ENCODE results near the gene EFNA2.
"Not testable (repeated sequence)": the region's sequence is repeated elsewhere in the genome, so short reads cannot be mapped to it uniquely, and the experiment has no call there.

EFNA2 gene

DNA sequence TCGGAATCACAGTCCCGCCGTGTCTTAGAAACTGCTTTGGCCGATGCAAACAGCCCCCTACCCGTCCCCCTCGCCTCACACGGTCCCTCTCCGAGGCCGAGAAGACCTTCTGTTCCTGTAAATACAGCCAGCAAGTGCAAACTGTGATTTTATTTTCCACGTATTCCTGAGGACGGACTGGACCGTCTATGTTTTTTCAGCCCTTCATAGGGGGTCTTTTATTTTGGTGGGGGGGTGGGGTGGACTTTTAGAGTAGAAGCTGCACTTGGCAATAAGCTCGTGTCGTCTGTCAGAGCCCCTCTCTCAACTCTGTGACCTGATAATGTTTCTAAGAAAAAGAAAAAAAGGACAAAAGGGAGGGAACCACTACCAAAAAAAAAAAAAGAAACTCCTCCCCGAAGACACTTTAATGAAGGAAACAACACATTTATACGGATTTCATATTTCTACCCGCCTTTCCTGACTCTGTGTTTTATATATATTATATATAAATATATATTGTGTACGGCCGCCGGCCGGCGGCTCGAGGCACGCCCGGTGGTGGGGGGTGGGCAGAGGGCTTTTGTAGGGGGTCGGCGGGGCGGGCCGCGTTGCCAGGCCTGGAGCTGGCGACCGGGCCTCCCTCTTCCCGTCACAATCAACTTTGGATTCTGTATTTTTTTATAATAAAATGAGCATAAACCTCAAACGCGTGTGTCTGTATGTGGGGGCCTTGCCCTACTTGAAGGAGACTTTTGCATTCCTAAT lies 15.2 kb downstream of the EFNA2 start:
- no peak for DNase-seq

DNA sequence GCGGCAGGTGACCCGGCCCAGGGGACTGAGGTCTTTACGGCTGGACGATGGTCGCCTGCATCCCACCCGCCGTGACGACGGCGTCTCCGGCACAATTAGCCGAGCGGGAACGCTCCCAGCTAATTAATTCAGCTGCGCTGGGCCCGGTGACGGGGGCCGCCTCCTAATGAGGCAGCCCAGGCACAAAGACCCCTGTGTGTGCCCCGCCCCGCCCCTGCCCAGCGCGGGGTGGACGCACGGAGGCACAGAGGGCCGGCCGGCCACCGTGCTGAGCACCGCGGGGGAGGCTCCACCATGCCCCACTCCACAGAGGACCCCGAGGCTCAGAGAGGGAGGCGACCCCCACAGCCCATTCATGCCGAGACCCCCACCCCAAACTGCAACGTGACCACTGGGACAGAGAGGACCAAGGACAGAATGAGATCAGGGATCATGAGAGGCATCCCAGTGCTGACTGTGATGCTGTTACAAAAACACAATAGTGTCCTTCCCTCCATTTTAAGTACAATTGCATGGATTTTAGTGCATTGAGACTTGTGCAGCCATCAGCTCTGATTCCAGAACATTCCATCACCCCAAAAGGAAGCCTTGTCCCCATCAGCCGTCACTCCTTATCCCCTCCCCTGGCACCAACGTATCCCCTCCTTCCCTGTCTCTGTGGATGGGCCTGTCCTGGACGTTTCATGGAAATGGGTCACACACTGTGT lies 17.0 kb downstream of the EFNA2 start:
- no peak for DNase-seq

DNA sequence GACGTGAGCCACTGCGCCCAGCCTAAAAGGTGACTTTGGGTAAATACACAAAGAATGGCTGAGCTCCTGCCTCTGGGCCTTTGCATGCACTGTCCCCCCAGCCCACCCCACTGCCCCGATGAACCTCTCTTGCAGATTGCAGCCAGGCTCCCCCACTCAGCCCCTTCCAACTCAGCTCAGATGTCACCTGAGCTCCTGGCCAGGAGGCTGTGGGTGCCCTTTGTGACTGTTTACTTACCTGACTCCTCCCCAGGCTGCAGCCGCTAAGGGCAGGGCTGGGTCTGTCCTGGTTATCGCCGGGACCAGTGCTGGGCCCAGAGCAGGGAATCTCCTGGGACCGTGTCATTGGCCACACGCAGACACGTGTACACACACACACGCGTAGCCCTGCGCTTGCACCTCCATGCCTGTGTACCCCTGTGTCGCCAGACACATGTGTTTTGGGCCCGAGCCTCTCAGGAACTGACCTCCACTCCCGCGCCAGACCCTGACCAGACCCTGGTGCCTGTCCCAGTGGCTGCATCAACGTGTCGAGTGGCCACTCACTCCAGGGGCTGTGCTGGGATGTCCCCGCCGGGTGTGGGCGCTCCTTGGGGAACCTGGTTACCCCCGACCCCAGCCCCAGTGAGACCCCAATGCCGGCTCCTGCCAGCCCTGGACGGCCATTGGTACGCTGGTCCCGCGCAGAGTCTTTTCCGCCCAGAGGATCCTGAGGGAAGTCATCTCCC lies 18.7 kb downstream of the EFNA2 start:
- DNase-seq = no peak

DNA sequence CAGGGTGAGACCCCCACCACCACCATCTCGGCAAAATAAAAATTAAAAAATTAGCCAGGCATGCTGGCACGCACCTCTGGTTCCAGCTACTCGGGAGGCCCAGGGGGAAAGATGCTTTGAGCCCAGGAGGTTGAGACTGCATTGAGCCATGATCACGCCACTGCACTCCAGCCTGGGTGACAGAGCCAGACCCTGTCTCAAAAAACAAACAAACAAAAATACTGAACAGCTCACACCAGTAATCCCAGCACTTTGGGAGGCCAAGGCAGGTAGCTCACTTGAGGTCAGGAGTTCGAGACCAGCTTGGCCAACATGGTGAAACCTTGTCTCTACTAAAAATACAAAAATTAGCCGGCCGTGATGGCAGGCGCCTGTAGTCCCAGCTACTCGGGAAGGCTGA lies 19.7 kb downstream of the EFNA2 start:
- DNase-seq = not testable (repeated sequence)

- no peak for DNase-seq
Measured at GRCh38 chr19:1307320-1307719, 21.6 kb downstream of the EFNA2 start.

DNA sequence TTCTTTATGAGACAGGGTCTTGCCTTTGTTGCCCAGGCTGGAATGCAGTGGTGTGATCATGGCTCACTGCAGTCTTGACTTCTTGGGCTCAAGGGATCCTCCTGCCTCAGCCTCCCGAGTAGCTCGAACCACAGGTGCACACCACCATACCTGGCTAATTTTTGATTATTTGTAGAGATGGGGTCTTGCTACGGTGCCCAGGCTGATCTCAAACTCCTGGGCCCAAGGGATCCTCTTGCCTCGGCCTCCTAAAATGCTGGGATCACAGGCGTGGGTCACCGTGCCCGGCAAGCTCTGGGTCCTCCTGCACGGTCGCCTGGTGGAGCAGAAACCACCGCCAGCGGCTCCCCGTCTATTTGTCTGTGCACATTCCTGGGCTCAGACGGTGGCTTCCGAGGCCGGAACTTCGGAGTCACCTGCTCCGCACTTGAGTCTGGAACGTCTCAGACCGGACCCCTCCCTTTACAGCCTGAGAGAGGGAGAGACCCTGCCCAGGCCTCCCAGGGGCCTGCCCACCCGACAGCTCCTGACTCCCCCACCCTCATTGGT lies 22.2 kb downstream of the EFNA2 start:
- no peak for DNase-seq

DNA sequence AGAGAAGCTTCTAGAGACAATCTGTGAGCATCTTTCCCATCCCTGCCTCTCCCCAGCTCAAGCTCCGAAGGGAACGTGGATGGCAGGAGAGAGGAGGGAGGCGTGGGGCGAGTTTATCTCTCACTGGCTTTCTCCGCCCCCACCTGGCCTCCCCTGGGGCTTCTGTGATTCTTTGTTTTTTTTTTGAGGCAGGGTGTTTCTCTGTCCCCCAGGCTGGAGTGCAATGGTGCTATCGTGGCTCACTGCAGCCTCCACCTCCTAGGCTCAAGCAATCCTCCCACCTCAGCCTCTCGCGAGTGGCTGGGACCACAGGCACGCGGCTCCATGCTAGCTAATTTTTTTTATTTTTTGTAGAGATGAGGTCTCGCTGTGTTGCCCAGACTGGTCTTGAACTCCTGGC lies 23.0 kb downstream of the EFNA2 start:
- no peak for DNase-seq

- no peak for DNase-seq
Measured at GRCh38 chr19:1309977-1310852, 24.5 kb downstream of the EFNA2 start.

DNA sequence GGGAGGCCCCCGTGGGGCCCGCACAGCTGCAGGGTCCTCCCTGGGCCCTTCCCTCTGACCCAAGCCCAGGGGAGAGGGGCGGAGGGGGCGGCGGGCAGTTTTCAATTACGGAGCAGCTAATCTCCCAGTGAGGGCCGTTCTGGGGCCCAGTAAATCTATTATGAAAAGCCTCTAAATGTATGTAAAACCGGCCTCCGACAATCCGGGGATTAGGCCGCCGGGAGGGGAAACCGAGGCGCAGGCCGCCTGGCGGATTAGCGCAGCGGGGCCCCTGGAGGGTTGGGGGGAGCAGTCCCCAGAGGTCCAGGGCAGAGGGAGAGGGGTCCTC lies 25.1 kb downstream of the EFNA2 start:
- no peak for DNase-seq

GRCh38 chr19:1311543-1312091 lies 25.9 kb downstream of the EFNA2 start:
- DNase-seq = no peak

GRCh38 chr19:1312767-1313694 lies 27.4 kb downstream of the EFNA2 start:
- DNase-seq = no peak

DNA sequence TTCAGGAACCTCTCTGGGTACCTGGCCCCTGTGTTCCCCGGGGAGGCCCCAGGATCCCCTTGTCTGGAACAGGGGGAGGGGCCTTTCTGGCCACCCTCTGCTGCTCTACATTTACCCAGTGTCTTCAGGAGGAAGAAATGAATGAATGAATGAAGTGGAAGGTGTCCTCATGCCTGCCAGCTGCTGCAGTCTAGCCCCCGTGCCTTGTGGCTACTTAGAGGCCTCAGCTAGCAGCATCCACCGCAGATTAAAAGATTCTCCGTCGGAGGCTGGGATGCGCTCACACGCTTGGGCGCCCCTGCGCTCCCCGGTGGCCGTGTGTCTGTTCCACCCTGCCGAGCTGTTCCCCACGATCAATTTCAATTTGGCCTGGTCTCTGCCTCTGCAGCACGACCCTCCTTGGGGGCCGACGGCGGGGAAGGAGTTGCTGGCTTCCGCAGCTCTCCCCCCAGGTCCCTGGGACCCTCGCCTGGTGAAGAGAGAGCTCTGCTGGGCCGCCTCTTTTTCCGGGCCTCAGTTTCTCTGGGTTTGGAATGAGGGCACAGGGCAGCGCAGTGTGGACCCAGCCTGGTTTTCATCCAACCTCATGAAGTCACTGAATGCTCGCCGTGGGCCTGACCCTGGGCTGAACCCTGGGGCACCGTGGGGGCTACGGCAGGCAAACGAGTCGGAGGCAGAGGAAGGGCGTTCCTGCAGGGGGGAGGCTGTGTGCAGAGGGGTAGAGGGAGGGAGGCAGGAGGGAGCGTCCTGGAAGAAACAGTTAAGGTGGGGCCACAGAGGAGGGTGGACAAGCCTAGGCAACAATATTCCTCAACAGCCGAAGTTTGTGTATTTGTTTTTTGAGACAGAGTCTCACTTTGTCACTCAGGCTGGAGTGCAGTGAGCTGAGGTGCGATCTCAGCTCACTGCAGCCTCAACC lies 28.3 kb downstream of the EFNA2 start:
- no peak for DNase-seq

GRCh38 chr19:1315470-1316166 lies 29.9 kb downstream of the EFNA2 start:
- no peak for DNase-seq

DNA sequence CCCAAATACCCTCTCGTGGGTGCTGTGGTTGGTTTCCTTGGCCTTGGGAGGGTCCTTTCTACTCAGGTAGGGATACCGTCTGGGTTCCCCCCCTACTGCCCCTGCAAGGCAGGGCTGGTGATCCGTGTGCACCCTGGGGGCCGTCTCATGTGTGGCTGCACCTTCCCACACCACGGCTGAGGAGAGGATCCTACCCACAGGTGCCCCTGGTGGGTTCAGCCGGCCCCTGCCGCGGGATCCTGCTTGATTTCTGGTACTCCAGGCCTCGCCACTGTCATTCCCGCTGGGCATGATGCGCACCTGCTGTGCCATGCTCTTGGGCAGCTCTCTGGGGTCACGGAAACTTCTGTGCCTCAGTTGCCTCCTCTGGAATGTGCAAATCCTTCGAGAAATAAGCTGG lies 30.8 kb downstream of the EFNA2 start:
- no peak for DNase-seq

DNA sequence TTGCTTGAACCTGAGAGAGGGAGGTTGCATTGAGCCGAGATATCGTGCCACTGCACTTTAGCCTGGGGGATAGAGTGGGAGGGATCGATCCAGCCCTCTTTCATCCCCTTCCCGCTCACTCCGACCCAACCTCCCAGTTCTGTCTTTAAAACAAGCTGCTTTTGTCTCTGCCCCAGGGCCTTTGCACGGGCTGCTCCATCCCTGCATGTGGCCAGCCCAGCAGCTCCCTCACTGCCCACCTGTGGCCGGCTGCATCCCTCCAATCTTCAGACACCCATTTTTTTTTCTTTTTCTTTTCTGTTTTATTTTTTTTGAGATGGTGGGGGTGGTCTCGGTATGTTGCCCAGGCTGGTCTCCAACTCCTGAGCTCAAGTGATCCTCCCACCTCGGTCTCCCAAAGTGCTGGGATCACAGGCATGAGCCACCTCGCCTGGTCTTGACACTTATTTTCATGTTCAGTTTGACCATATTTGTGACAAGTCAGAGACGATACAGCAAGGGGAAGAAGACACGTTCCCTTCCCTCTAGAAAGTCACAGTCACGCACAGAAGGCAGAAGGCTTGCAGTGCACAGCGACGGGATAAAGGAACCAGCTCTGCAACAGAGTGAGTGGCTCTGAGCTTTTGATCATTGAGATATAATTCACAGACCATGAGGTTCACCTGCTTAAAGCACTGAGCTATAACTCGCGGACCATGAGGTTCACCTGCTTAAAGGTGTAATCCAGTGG lies 31.8 kb downstream of the EFNA2 start:
- DNase-seq = no peak

DNA sequence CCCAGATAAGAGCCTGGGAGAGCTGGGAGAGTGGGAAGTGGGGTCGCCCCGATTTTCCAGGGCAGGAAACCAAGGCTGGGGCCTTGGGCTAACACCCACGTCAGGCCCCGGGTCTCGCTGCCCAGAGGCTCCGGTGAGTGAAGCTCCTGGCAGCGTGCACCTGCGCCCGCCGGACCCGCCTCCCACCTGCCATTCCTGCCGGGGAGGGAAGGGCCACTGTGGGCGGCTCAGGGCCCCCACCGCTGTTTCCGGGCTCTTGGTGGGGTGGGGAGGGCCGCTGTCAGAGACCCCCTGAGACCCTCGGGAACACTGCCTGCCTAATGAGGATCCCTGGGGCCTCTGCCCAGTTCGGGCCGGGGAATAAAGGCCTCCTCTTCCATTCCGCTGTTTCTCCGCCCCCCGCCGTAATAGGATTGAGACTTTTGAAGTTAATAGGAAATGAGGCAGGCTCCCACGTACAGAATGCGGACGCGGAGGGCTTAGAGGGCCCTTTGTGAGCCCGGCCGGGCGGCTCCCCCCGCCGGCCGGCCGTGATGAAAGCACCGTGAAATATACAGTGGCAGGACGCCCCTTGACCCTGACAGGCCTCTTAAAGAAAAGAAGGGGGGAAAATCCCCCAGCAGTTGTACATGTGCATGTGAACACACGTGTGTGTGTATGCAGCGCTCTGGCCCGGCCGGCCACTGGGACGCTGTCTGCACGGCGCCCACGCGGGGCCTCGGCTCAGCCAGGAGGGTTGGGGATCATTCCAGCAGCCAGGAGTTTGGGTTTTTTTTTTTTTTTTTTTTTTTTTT lies 33.2 kb downstream of the EFNA2 start:
- no peak for DNase-seq

- DNase-seq = not testable (repeated sequence)
Measured at GRCh38 chr19:1320282-1320650, 34.6 kb downstream of the EFNA2 start.

DNA sequence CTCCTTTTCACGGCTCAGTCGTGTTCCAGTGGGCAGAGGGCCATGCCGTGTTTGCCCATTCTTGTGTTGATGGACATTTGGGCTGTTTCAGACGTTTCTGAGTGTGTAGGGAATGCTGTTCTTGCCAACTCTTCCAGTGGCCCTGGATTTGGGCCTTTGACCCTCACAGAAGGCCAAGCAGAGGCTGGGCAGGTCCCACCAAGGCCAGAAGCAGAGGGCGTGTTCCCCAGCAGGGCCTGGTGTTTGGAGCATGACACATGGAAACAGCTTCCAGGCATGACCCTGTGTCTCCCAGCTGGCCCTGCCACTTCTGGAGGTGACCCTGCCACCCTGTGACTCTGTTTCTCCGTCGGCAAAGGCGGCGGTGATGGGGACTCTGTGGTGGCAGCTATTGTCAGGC lies 35.9 kb downstream of the EFNA2 start:
- DNase-seq = no peak

All from NCI-H2227 treated with DMSO at 0.1 percent for 48 hours (cell line).